D721Med (cell line): ENCODE data around the gene C14orf132.

ENCODE experiments used
- DNase-seq: peaks from one replicate; pipeline ENCODE4 v3.0.0; 2011; ENCODE audit warnings: low spot score; ENCODE audit not compliant: insufficient read length
- FAIRE-seq: peaks from 2 replicates; lab custom pipeline; 2011; peaks lifted over from hg19 to GRCh38; lab: Jason Lieb, UNC
- CTCF ChIP-seq: IDR thresholded peaks from 2 replicates; pipeline ENCODE4 v1.5.1; 2012; ENCODE audit warnings: mild to moderate bottlenecking, control low read depth; ENCODE audit not compliant: insufficient read depth; ENCODE audit errors: missing control alignments

C14orf132 gene

GRCh38 chr14:96130854-96131253, 91.7 kb downstream of the C14orf132 start:
- no peak for DNase-seq
- no peak for FAIRE-seq
- TF ChIP-seq CTCF, result no peak

- no peak for FAIRE-seq
- TF ChIP-seq CTCF, result no peak
- DNase-seq, result no peak
Observed at GRCh38 chr14:96131836-96132235, 92.7 kb downstream of the C14orf132 start.

GRCh38 chr14:96134508-96134907, 95.3 kb downstream of the C14orf132 start:
- no peak for FAIRE-seq

GRCh38 chr14:96135285-96135684, 96.1 kb downstream of the C14orf132 start:
- TF ChIP-seq CTCF, result no peak
- DNase-seq (no peak), FAIRE-seq (no peak)

More at GRCh38 chr14:96134508-96134907, 95.3 kb downstream of the C14orf132 start:
- no peak for TF ChIP-seq CTCF
- DNase-seq, result no peak

DNA sequence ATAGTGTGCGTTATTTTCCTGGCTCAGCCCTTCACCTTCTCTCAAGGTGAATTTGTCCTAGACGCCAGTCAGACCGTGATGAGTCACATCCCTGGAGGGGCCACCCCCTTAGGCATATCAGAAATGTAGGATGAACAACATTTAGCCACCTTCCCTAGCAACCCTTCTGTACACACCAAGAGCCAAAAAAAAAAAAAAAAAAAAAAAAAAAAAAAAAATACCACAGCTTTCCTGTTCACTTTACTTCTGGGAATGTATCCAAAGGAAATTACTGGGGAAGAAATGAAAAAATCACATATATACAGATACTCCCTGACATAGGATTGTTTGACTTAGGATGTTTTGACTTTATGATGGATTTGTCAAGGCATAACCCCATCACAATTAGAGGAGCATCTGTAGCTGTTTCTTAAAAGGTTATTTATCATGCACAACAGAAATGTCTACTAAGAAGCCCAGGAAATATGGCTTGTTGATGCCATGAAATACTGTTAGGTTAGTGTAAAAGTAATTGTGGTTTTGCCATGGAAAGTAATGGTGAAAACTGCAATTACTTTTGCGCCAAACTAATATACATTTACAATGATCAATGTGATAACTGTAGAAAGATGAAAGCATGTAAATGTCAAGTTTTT, 97.3 kb downstream of the C14orf132 start:
- DNase-seq, result no peak
- TF ChIP-seq CTCF, result no peak

GRCh38 chr14:96138241-96138640, 99.1 kb downstream of the C14orf132 start:
- FAIRE-seq (no peak), DNase-seq (no peak)

More for the DNA sequence above, 97.3 kb downstream of the C14orf132 start:
- no peak for FAIRE-seq

More at GRCh38 chr14:96138241-96138640, 99.1 kb downstream of the C14orf132 start:
- TF ChIP-seq CTCF, result no peak
